ENCODE data around the gene NLK.

DNA sequence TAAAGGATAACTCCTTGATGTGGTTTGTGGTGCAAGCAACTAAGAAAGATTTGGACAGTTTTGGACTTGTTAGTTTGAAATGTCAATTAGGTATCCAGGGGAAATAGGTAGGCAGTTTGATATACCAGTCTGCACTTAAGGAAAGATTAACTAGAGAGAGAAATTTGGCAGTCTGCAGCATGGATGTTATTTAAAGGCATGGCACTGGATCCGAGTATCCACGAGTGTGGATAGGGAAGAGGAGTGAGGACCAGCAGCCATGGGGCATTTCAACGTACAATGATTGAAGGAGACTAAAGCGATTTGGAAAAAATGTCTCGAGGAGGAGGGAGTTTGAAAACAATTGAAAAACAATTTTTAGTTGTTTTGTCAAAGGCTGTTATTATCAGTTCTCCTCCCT, 117.4 kb downstream of the NLK start:
- TF ChIP-seq, protein P1, sequence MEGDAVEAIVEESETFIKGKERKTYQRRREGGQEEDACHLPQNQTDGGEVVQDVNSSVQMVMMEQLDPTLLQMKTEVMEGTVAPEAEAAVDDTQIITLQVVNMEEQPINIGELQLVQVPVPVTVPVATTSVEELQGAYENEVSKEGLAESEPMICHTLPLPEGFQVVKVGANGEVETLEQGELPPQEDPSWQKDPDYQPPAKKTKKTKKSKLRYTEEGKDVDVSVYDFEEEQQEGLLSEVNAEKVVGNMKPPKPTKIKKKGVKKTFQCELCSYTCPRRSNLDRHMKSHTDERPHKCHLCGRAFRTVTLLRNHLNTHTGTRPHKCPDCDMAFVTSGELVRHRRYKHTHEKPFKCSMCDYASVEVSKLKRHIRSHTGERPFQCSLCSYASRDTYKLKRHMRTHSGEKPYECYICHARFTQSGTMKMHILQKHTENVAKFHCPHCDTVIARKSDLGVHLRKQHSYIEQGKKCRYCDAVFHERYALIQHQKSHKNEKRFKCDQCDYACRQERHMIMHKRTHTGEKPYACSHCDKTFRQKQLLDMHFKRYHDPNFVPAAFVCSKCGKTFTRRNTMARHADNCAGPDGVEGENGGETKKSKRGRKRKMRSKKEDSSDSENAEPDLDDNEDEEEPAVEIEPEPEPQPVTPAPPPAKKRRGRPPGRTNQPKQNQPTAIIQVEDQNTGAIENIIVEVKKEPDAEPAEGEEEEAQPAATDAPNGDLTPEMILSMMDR (IDR thresholded peaks at IDR 0.05), result no peak
- TF ChIP-seq POLR2A (IDR thresholded peaks at IDR 0.05), result no peak
